CD4-positive, alpha-beta T cell treated with Interleukin-15 for 1 hour (primary cell): Measurements from ENCODE around the gene SCARF2.
A peak's percentile ranks its signal among the peaks of the same experiment; 100 is the strongest.
"Not testable (repeated sequence)": the region's sequence is repeated elsewhere in the genome, so short reads cannot be mapped to it uniquely, and the experiment has no call there.

Experiments used
- DNase-seq: peaks from one replicate; pipeline ENCODE4 v3.0.0-alpha.2; 2020

SCARF2 gene

DNA sequence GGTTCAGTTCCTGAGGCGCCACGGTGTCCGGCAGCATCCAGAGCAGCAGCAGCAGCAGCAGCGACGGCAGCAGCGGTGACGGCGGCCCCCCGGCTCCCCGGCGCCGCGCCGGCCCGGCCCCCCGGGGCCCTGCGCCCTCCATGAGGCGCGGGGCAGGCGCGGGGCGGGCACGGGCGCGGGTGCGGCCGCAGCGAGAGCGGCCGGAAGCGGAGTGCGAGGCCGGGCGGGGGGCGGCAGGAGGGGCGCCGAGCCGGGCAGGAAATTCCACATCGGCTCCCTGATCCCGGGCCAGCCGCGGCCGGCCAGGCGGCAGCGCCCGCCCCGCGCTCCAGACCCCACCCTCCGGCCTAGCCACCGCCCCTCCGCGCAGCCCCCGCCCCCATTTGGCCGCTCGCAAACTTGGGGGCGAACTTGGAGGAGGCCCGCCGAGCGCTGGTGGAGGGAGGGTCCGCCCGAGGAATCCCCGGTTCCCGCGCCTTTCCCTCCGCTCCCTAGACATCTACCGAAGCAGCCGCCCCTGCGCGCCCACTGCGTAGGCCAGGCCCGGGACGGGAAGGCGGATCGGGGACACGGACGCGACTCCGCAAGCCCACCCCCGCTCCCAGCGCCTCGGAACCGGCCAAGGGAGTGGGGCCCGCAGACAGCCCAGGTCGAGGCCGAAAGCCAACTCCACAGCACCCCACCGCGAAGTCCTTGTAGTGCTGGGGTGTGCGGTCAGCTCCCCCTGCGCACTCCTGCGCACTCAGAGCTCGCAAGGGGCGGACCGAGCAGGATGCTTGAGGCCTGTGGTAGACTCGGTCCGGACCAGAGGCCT is at the start of gene SCARF2:
Gene SCARF2, minus strand, starts transcription at position 213 of the 814 bp plus-strand sequence. Its CDS starts 71 bp downstream, at position 142.
- no peak for DNase-seq

DNA sequence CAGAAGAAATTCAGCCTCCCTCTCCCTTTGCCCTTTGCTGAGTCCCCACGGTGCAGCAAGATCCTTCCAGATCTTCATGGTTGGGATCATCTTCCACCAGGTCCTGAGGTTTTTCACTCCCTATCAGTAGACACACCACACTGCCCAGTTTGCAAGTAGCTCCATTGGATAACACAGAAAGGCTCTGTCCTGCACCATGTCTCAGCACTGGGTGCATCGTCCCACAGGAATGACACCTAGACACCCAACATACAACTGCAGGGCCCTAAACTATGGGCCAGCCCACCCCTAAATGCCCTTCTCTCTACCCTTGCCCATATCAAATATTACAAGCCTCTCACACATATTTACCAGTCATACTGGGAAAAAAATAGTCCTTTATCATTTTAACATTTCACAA is 48.6 kb upstream of the SCARF2 start:
- no peak for DNase-seq

DNA sequence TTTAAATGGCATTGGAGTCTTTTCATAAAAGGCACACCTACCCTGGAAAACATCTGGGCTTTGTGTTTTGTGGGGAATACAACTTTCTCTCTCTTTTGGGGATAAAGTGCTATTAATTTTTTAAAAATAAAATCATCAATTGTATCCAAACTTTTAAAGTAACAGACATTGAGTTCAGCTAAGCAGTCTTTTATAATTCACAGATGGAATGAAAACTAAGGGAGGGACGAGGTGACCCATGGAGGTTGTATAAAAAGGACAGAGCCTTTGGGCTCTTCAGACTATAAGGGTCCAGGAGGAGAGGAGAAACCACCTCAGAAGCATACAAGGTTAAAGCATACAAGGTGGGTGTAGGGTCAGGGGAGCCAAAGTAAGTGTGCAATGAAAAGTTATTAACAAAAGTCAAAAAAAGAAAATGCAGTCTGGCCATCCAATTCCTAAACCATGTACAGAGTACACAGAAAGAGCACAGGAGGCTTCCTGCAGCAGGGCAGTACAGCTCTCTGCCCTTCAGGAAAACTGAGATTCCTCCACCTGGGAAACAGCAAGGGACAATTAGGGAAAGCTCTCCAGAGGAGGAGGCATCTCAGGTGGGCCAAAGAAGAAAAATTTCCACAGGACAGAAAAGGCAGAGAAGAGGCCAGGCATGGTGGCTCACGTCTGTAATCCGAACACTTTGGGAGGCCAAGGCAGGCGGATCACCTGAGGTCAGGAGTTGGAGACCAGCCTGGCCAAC is 47.5 kb upstream of the SCARF2 start:
- DNase-seq, result no peak

GRCh38 chr22:20483771-20484170 is 46.1 kb upstream of the SCARF2 start:
- DNase-seq, result no peak

DNA sequence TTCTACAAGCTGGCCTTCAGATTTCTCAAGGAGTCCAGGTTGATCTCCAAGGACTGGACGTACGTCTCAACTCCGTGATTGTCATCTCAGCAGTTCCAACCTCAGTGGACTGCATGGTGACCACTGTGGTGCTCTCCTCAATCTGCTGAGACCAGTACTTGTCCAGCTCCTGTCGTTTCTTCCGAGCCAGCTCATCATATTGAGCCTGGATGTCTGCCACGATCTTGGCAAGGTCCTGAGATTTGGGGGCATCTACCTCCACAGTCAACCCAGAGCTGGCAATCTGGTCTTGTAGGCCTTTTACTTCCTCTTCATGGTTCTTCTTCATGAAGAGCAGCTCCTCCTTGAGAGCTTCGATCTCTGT is 45.5 kb upstream of the SCARF2 start:
- not testable (repeated sequence) for DNase-seq

- no peak for DNase-seq
Measured at GRCh38 chr22:20479612-20480196, 42.1 kb upstream of the SCARF2 start.

DNA sequence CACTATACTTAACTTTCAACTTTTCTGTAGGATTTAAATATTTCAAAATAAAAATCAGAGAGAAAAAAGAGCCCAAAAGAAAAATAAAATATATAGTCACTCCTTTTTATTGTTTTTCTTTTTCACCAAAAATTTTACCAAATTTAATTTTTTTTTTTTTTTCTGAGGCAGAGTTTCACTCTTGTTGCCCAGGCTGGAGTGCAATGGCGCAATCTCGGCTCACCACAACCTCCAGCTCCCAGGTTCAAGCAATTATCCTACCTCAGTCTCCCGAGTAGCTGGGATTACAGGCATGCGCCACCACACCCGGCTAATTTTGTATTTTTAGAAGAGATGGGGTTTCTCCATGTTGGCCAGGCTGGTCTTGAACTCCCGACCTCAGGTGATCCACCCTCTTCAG is 40.4 kb upstream of the SCARF2 start:
- not testable (repeated sequence) for DNase-seq

- DNase-seq, result not testable (repeated sequence)
Measured at GRCh38 chr22:20475569-20475968, 37.9 kb upstream of the SCARF2 start.

DNA sequence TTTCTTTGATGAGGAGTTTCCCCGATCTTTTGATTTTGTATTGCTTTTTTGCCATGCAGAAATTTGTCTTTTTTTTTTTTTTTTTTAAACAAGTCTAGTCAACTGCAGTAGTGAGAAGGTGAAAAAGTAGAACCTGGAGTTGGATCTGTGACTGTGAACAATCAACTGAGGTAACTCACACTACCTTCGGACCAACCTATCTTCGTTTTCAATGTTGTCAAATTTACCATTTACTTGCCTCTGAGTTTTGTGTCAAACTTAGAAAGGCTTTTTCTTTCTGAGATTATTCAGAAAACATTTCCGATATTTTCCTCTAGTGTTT is 37.5 kb upstream of the SCARF2 start:
- no peak for DNase-seq

- no peak for DNase-seq
Measured at GRCh38 chr22:20472629-20473442, 35.2 kb upstream of the SCARF2 start.

GRCh38 chr22:20471126-20471833 is 33.7 kb upstream of the SCARF2 start:
- no peak for DNase-seq

GRCh38 chr22:20470525-20470924 is 32.9 kb upstream of the SCARF2 start:
- not testable (repeated sequence) for DNase-seq

GRCh38 chr22:20469110-20469868 is 31.7 kb upstream of the SCARF2 start:
- DNase-seq, result no peak

GRCh38 chr22:20466659-20467379 is 29.2 kb upstream of the SCARF2 start:
- DNase-seq, result no peak

- no peak for DNase-seq
Measured at GRCh38 chr22:20465759-20466077, 28.1 kb upstream of the SCARF2 start.

DNA sequence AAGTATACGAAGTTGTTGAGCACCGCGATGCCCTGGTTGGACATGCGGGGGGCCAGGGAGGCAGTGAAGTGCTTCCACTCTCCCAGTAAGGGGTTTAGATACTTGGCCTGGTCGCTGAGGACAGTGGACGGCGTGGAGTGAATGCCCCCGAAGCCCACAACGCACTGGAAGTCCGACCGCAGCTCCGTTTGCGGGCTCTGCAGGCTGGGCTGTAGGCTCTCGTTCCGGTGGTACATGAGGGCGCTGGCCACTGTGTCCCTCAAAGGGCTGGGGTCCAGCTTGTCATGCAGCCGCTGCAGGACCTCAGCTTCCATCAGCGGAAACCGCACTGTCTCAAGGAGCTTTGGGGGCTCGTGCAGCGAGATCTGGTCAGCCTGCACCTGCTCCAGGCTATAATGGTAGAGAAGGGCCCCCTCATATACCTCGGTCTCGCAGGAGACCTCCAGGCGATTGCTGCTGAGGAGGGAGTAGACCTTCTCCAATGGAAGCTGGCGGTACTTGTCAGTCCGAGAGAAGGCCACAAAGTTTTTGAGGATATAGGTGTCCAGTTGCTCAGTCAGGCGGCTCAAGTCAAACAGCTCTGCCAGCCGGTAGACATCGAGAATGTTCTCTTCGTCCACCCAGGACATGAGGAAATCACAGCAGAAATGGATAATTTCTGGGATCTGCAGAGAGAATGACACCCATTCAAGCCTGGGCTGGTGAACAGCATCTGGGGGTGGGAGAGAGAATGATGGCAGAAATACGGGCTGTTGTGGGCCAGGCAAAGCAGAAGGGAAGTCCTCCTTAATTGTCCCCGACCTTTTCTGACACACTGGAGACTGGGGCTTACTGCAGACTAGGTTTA is 27.5 kb upstream of the SCARF2 start:
- no peak for DNase-seq

- peak; percentile 72 for DNase-seq
Measured at GRCh38 chr22:20464096-20464614, 26.5 kb upstream of the SCARF2 start.

GRCh38 chr22:20463324-20464095 is 25.9 kb upstream of the SCARF2 start:
- peak; percentile 44 for DNase-seq

- no peak for DNase-seq
Measured at GRCh38 chr22:20459862-20460261, 22.2 kb upstream of the SCARF2 start.
